Hepatocyte (in vitro differentiated cells): ENCODE results near the gene TGIF1.

ENCODE experiments used
- CTCF ChIP-seq: fragments of 200-600 bp; sonication (generic); IDR thresholded peaks from 2 replicates; pipeline ENCODE4 v1.5.1; 2016; ENCODE audit warnings: antibody characterized with exemption, mild to moderate bottlenecking; ENCODE audit not compliant: poor library complexity
- EZH2 ChIP-seq: fragments of 200-600 bp; sonication (generic); IDR thresholded peaks from 2 replicates; pipeline ENCODE4 v1.6.1; 2016; ENCODE audit warnings: antibody characterized with exemption, mild to moderate bottlenecking, borderline replicate concordance

- TF ChIP-seq CTCF (no peak), EZH2 (no peak)
These were observed 44.3 kb upstream of the TGIF1 start for GRCh38 chr18:3405713-3406112.
